ENCODE measurements around the gene LARGE1. TPM values are rescaled to one million over a fixed set of nuclear protein-coding genes. Genes with fewer than 3 reads are reported as not detected.

The LARGE1 gene
- total and polyA plus RNA-seq, 2 of the 13 experiments (the other 11 are each of a cell fraction or from before 2014, with no cell fraction given), result 8.4 to 11.0 TPM

DNA sequence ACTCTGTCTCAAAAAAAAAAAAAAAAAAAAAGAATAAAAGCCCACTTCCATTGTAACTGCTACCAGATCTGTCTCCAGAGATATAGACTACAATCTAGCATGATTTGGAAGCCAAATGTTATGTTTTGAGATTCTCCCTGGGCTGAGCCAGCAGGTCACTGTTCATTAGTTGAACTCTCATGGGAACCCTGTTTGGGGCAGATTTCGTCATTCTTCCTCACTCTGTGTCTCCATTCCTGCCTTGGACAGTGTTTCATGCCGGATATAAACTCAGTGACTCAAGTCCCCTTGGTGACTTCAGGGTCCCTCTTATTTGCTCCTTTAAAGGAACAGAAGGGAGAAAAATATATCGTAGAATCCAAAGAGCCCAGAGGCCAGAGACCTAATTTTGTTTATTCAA, 378.1 kb downstream of the LARGE1 start:
- TF ChIP-seq CEBPB (IDR thresholded peaks at IDR 0.05; ENCODE audit: borderline replicate concordance, low read depth, low read length) (peak; percentile 45; the same call in 1 of the 2 replicates), GATAD2A (CRISPR knock-in tag; IDR thresholded peaks at IDR 0.05) (0 out of 2 replicates have a peak, but pooled peaks have one; percentile 29), NFYC (CRISPR knock-in tag; IDR thresholded peaks at IDR 0.05) (no peak), ISL2 (CRISPR knock-in tag; IDR thresholded peaks at IDR 0.05) (0 out of 2 replicates have a peak, but pooled peaks have one; percentile 12), STAT5B (CRISPR knock-in tag; IDR thresholded peaks at IDR 0.05) (no peak), MED1 (CRISPR knock-in tag; IDR thresholded peaks at IDR 0.05) (0 out of 2 replicates have a peak, but pooled peaks have one; percentile 11), CEBPG (CRISPR knock-in tag; IDR thresholded peaks at IDR 0.05) (peak; percentile 52; the same call in 1 of the 2 replicates), ZFP36L2 (CRISPR knock-in tag; IDR thresholded peaks at IDR 0.05) (no peak), MIER2 (CRISPR knock-in tag; IDR thresholded peaks at IDR 0.05) (no peak), BHLHE40 (IDR thresholded peaks at IDR 0.05; ENCODE audit: low read length) (no peak)
- TF ChIP-seq, protein P1, sequence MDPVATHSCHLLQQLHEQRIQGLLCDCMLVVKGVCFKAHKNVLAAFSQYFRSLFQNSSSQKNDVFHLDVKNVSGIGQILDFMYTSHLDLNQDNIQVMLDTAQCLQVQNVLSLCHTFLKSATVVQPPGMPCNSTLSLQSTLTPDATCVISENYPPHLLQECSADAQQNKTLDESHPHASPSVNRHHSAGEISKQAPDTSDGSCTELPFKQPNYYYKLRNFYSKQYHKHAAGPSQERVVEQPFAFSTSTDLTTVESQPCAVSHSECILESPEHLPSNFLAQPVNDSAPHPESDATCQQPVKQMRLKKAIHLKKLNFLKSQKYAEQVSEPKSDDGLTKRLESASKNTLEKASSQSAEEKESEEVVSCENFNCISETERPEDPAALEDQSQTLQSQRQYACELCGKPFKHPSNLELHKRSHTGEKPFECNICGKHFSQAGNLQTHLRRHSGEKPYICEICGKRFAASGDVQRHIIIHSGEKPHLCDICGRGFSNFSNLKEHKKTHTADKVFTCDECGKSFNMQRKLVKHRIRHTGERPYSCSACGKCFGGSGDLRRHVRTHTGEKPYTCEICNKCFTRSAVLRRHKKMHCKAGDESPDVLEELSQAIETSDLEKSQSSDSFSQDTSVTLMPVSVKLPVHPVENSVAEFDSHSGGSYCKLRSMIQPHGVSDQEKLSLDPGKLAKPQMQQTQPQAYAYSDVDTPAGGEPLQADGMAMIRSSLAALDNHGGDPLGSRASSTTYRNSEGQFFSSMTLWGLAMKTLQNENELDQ (CRISPR knock-in tag; IDR thresholded peaks at IDR 0.05; ENCODE audit: borderline replicate concordance), result no peak
- Histone ChIP-seq H3K4me3 (replicated peaks in 1 of 3; ENCODE audit: insufficient read depth in 1 of 3, low read depth in 2 of 3, low read length in 3 of 3) (no peak overlapping the region), H3K79me2 (ENCODE audit: insufficient read depth, low read length) (no peaks in the 10 kb centered on the region), H3K27me3 (ENCODE audit: control insufficient read depth in 1 of 2, insufficient read depth in 2 of 2, low read length in 2 of 2) (no peaks in the 10 kb centered on the region), H3K9ac (ENCODE audit: insufficient read depth, low read depth, low read length) (no peak overlapping the region), H3K9me3 (ENCODE audit: low read length) (no peaks in the 10 kb centered on the region), H3K4me2 (ENCODE audit: low read depth, low read length) (no peak overlapping the region), H4K20me1 (ENCODE audit: insufficient read depth, low read length) (no peaks in the 10 kb centered on the region), H3K4me1 (ENCODE audit: insufficient read depth, low read length) (peaks cover 74% of the 10 kb centered on the region), H2AFZ (ENCODE audit: low read length) (no peak overlapping the region), H3K36me3 (replicated peaks in 1 of 2; ENCODE audit: control insufficient read depth in 1 of 2, insufficient read depth in 2 of 2, low read length in 2 of 2) (no peaks in the 10 kb centered on the region), H3K27ac (ENCODE audit: extremely low read length, insufficient read depth, low read length) (peak overlapping the region; percentile 99)
- no TSS peak for BruUV-seq (replicated peaks)
- in situ Hi-C loops (cut with HindIII; ENCODE audit: extremely low pct_ligation_motif_present, low pct_unique_long_range_greater_than_20kb) (loop anchor here (5.0 kb wide), 1 partner anchor 35 kb away; no protein-coding TSS in a partner anchor), intact Hi-C loops (cut with micrococcal nuclease; ENCODE audit: unreplicated experiment) (no loop called here)
- ChIA-PET CTCF (ENCODE audit: low intra/inter-chr PET ratio, low total read pairs) (no interaction called here), POLR2A (interaction anchor here (3.4 kb wide), 1 partner anchor 23 kb away, joined by 68 read pairs; no protein-coding TSS in a partner anchor)
- ATAC-seq (no peak), FAIRE-seq (no peak), DNase-seq (ENCODE audit: low spot score) (peak; percentile 35)
- 63% methylated on average over 3 of the region's 3 CpGs for WGBS (ENCODE audit: low lambda C conversion rate)
